K562 (cell line): Measurements from ENCODE around the gene BNIP5. TPM values are rescaled to one million over a fixed set of nuclear protein-coding genes. Genes with fewer than 3 reads are reported as not detected.

Source experiments
- ATAC-seq: fragments of 200-7000 bp; cut with Tn5 transposase; 3 replicates; pipeline ENCODE4 v1.9.1; 2020; ENCODE audit warnings: moderate library complexity
- BruUV-seq: library from RNA; stranded (reverse); fragments of 400-500 nt; replicated peaks from 2 replicates; lab custom pipeline; 2021; lab: Mats Ljungman, UMichigan
- CTCF ChIA-PET: fragments of 300-600 bp; formaldehyde crosslinking; extraction: SDS; loops from one replicate; lab custom pipeline; 2021; ENCODE audit warnings: low intra/inter-chr PET ratio; lab: Yijun Ruan, JAX
- POLR2A ChIA-PET: fragments of 300-600, 350-650 bp; sonication (Branson Sonifier 250); formaldehyde crosslinking; extraction: SDS; loops from one replicate; lab custom pipeline; 2021; ENCODE audit warnings: antibody characterized with exemption, inconsistent platforms; lab: Yijun Ruan, JAX
- DNase-seq, 4 experiments: peaks; one replicate each; pipeline versions ENCODE4 v3.0.0 to v3.0.0-alpha.2; 2011 to 2018; ENCODE audit warnings: low spot score in 3 of 4, mixed read lengths in 3 of 4; ENCODE audit errors: extremely low read depth in 1 of 4
- FAIRE-seq: peaks from 2 replicates; lab custom pipeline; 2011; peaks lifted over from hg19 to GRCh38; lab: Jason Lieb, UNC
- H2AFZ ChIP-seq: 2 replicates; pipeline ENCODE4 v1.6.0; 2011; ENCODE audit warnings: low read depth, low read length, control low read depth, inconsistent platforms
- H3K27ac ChIP-seq: fragments of 200-600 bp; 3 replicates; pipeline ENCODE4 v1.8.0; 2011; ENCODE audit warnings: low read depth, mild to moderate bottlenecking, control low read depth, inconsistent platforms, low read length, moderate library complexity, mixed read lengths; ENCODE audit errors: extremely low read depth
- H3K27me3 ChIP-seq, 2 experiments: fragments of 300-600 bp in 1 of 2; 2 replicates in 1 of 2; 3 replicates in 1 of 2; pipeline versions ENCODE4 v1.6.0 to v1.8.0; 2011; ENCODE audit warnings: inconsistent platforms in 2 of 2, low read length in 2 of 2, mild to moderate bottlenecking in 1 of 2, mixed read lengths in 1 of 2, moderate library complexity in 1 of 2; ENCODE audit not compliant: control insufficient read depth in 2 of 2, insufficient read depth in 2 of 2
- H3K36me3 ChIP-seq: fragments of 300-600 bp; 3 replicates; pipeline ENCODE4 v1.8.0; 2011; ENCODE audit warnings: mild to moderate bottlenecking, low read length, inconsistent platforms; ENCODE audit not compliant: control insufficient read depth, insufficient read depth
- H3K4me1 ChIP-seq, 2 experiments: fragments of 200-600 bp in 1 of 2; replicated peaks in 1 of 2; 2 replicates in 1 of 2; 3 replicates in 1 of 2; pipeline versions ENCODE4 v1.5.1 to v1.8.0; 2011; ENCODE audit warnings: inconsistent platforms in 2 of 2, low read length in 2 of 2, mild to moderate bottlenecking in 1 of 2, mixed read lengths in 1 of 2, moderate library complexity in 1 of 2; ENCODE audit not compliant: control insufficient read depth in 2 of 2, insufficient read depth in 2 of 2
- H3K4me2 ChIP-seq: 2 replicates; pipeline ENCODE4 v1.6.1; 2011; ENCODE audit warnings: low read length, control low read depth, inconsistent platforms, mixed read lengths; ENCODE audit not compliant: insufficient read depth
- H3K4me3 ChIP-seq: fragments of 200-600 bp; sonication (generic), shearing (Covaris generic); 2 replicates; pipeline ENCODE4 v1.5.1; 2016; ENCODE audit warnings: control low read depth, inconsistent platforms
- H3K79me2 ChIP-seq: fragments of 200-600 bp; 3 replicates; pipeline ENCODE4 v1.8.0; 2011; ENCODE audit warnings: low read length, inconsistent platforms; ENCODE audit not compliant: control insufficient read depth, insufficient read depth
- H3K9ac ChIP-seq, 2 experiments: 2 replicates each; pipeline versions ENCODE4 v1.6.0 to v1.6.1; 2011; ENCODE audit warnings: low read depth in 2 of 2, low read length in 2 of 2, control low read depth in 1 of 2, inconsistent platforms in 1 of 2, mild to moderate bottlenecking in 1 of 2, mixed read lengths in 1 of 2; ENCODE audit not compliant: insufficient read depth in 1 of 2
- H3K9me1 ChIP-seq: one replicate; pipeline ENCODE4 v1.6.0; 2011; ENCODE audit warnings: inconsistent platforms, mild to moderate bottlenecking, low read length, moderate library complexity; ENCODE audit not compliant: control insufficient read depth, insufficient read depth
- H3K9me3 ChIP-seq: replicated peaks from 2 replicates; pipeline ENCODE4 v1.5.1; 2011; ENCODE audit warnings: low read depth, low read length, inconsistent platforms; ENCODE audit not compliant: control insufficient read depth, insufficient read depth
- H4K20me1 ChIP-seq: replicated peaks from 2 replicates; pipeline ENCODE4 v1.6.1; 2011; ENCODE audit warnings: low read length, inconsistent platforms, mixed read lengths; ENCODE audit not compliant: control insufficient read depth, insufficient read depth
- ARID2 ChIP-seq: fragments of 450-650 bp; IDR thresholded peaks from 2 replicates; pipeline ENCODE4 v1.6.1; 2017; ENCODE audit warnings: antibody characterized with exemption, mild to moderate bottlenecking
- CEBPB ChIP-seq: fragments of 450-650 bp; IDR thresholded peaks from 2 replicates; pipeline ENCODE4 v1.6.1; 2016; ENCODE audit warnings: missing genetic modification characterization, missing compliant biosample characterization
- CEBPG ChIP-seq, 3 experiments: fragments of 200-800 bp in 1 of 3; sonication (Bioruptor generic) in 1 of 3; sonication (generic) in 1 of 3; formaldehyde crosslinking in 1 of 3; IDR thresholded peaks in 2 of 3; conservative IDR thresholded peaks in 1 of 3; 2 replicates each; pipeline versions ENCODE4 v1.6.1 to v1.8.0; 2016 to 2022; ENCODE audit warnings: missing compliant biosample characterization in 2 of 3, missing genetic modification characterization in 2 of 3, mild to moderate bottlenecking in 1 of 3, missing genetic modification reagents in 1 of 3
- FOXA3 ChIP-seq, 2 experiments: fragments of 450-650 bp in 1 of 2; sonication (generic) in 1 of 2; formaldehyde crosslinking; IDR thresholded peaks in 1 of 2; conservative IDR thresholded peaks in 1 of 2; 2 replicates each; pipeline versions ENCODE4 v1.4.0 to v1.8.0; 2020 to 2022; ENCODE audit warnings: mild to moderate bottlenecking in 2 of 2, missing genetic modification reagents in 1 of 2
- TRIM25 ChIP-seq: fragments of 450-650 bp; IDR thresholded peaks from 2 replicates; pipeline ENCODE4 v1.7.0; 2016; ENCODE audit warnings: borderline replicate concordance
- ZC3H4 ChIP-seq: sonication (generic); formaldehyde crosslinking; IDR thresholded peaks from 2 replicates; pipeline ENCODE4 v1.9.0; 2021; ENCODE audit warnings: missing genetic modification reagents, borderline replicate concordance
- ZNF282 ChIP-seq: sonication (generic); formaldehyde crosslinking; IDR thresholded peaks from 2 replicates; pipeline ENCODE4 v1.8.1; 2023; ENCODE audit warnings: missing genetic modification reagents
- WGBS: fragments of 100-300 bp; shearing (Covaris generic); methylation state at CpG from one replicate; pipeline ENCODE4 v1.1.6; 2016; ENCODE audit warnings: low coverage, mixed read lengths; ENCODE audit not compliant: insufficient coverage; ENCODE audit errors: missing lambda C conversion rate; 5-methylcytosine and 5-hydroxymethylcytosine counted together
- in situ Hi-C: fragments of 300-500 bp; cut with MboI; formaldehyde crosslinking; loops from 4 replicates; pipeline ENCODE4 v1.15.0; 2018; ENCODE audit warnings: inconsistent platforms, mixed read lengths
- intact Hi-C: fragments of 100-400 bp; cut with micrococcal nuclease; formaldehyde crosslinking; loops from 2 replicates; pipeline ENCODE4 v1.14.2; 2022
- polyA plus RNA-seq, 8 experiments: library from polyadenylated mRNA; depleted of rRNA in 4 of 8; stranded (reverse) in 5 of 8; unstranded in 3 of 8; fragments of >200 nt; fragmentation: Nextera tagmentation in 2 of 8; fragmentation: Illumina TruSeq in 1 of 8; extraction: Ambion mirVana in 2 of 8; extraction: Trizol in 1 of 8; gene quantifications; 2 replicates each; pipeline versions ENCODE4 v1.2.1 to v1.2.3, GENCODE V29; 2011 to 2014; ENCODE audit warnings: inconsistent platforms in 1 of 8, missing spikeins in 1 of 8
- total RNA-seq, 7 experiments: library from RNA; depleted of rRNA in 6 of 7; stranded (reverse); fragments of >200 nt in 6 of 7; fragmentation: Illumina TruSeq in 2 of 7; extraction: Trizol in 2 of 7; gene quantifications; 2 replicates each; pipeline versions ENCODE4 v1.2.1 to v1.2.3, GENCODE V29; 2011 to 2021; ENCODE audit warnings: low replicate concordance in 1 of 7
- TF ChIP-seq, protein P1 (sequence below): fragments of 450-650 bp; IDR thresholded peaks from 2 replicates; pipeline ENCODE4 v1.6.1; 2017; ENCODE audit warnings: antibody characterized with exemption, mild to moderate bottlenecking

BNIP5 gene
- total and polyA plus RNA-seq, 9 of the 15 experiments (the other 6 are each of a cell fraction or from before 2014, with no cell fraction given) = not detected

- TF ChIP-seq ZC3H4 (CRISPR knock-in tag) (no peak), CEBPB (tag) (peak; percentile 81), ARID2 (no peak), FOXA3 (CRISPR knock-in tag; conservative IDR thresholded peaks at IDR 0.05 in 1 of 2, IDR thresholded peaks at IDR 0.05 in 1 of 2) (no peak), ZNF282 (CRISPR knock-in tag) (no peak), TRIM25 (no peak), CEBPG (CRISPR knock-in tag; IDR thresholded peaks at IDR 0.05) (no peak), CEBPG (tag; conservative IDR thresholded peaks at IDR 0.05 in 1 of 2, IDR thresholded peaks at IDR 0.05 in 1 of 2) (0 out of 4 replicates have a peak, but pooled peaks of 1 of the 2 experiments have one; percentile 45)
- TF ChIP-seq, protein P1, sequence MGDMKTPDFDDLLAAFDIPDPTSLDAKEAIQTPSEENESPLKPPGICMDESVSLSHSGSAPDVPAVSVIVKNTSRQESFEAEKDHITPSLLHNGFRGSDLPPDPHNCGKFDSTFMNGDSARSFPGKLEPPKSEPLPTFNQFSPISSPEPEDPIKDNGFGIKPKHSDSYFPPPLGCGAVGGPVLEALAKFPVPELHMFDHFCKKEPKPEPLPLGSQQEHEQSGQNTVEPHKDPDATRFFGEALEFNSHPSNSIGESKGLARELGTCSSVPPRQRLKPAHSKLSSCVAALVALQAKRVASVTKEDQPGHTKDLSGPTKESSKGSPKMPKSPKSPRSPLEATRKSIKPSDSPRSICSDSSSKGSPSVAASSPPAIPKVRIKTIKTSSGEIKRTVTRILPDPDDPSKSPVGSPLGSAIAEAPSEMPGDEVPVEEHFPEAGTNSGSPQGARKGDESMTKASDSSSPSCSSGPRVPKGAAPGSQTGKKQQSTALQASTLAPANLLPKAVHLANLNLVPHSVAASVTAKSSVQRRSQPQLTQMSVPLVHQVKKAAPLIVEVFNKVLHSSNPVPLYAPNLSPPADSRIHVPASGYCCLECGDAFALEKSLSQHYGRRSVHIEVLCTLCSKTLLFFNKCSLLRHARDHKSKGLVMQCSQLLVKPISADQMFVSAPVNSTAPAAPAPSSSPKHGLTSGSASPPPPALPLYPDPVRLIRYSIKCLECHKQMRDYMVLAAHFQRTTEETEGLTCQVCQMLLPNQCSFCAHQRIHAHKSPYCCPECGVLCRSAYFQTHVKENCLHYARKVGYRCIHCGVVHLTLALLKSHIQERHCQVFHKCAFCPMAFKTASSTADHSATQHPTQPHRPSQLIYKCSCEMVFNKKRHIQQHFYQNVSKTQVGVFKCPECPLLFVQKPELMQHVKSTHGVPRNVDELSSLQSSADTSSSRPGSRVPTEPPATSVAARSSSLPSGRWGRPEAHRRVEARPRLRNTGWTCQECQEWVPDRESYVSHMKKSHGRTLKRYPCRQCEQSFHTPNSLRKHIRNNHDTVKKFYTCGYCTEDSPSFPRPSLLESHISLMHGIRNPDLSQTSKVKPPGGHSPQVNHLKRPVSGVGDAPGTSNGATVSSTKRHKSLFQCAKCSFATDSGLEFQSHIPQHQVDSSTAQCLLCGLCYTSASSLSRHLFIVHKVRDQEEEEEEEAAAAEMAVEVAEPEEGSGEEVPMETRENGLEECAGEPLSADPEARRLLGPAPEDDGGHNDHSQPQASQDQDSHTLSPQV = no peak
- WGBS = 3% methylated on average over 2 of the region's 2 CpGs
- no peaks in the 10 kb centered on the region; the same call in 1 of the 2 replicates for H4K20me1 ChIP-seq
- CTCF ChIA-PET = no interaction called here
- POLR2A ChIA-PET = no interaction called here
- intact Hi-C loops (no loop called here), in situ Hi-C loops (no loop called here)
- no peaks in the 10 kb centered on the region for H3K9me3 ChIP-seq
- H3K9me1 ChIP-seq = no peaks in the 10 kb centered on the region
- FAIRE-seq = no peak
- no peaks in the 10 kb centered on the region for H3K79me2 ChIP-seq
- H3K27ac ChIP-seq = no peak overlapping the region
- peaks cover 0 to 17% of the 10 kb centered on the region in 2 experiments; a peak in 3 of 5 replicates for H3K4me1 ChIP-seq
- H3K4me2 ChIP-seq = no peak overlapping the region
- DNase-seq = no peak
- no peak overlapping the region for H3K9ac ChIP-seq
- H2AFZ ChIP-seq = no peak overlapping the region
- no peaks in the 10 kb centered on the region for H3K36me3 ChIP-seq
- H3K27me3 ChIP-seq = peaks cover 42 to 60% of the 10 kb centered on the region in 2 experiments
- no TSS peak for BruUV-seq
- no peak for ATAC-seq
- H3K4me3 ChIP-seq = no peak overlapping the region
Measured at GRCh38 chr6:36384095-36384494, 47.4 kb upstream of the BNIP5 start.
